ENCODE measurements around the gene PTPRN2. TPM values are rescaled to one million over a fixed set of nuclear protein-coding genes. Genes with fewer than 3 reads are reported as not detected.

PTPRN2 gene
- total RNA-seq, 2 experiments from 2014 or later, result 0.70 TPM; not detected in 1

DNA sequence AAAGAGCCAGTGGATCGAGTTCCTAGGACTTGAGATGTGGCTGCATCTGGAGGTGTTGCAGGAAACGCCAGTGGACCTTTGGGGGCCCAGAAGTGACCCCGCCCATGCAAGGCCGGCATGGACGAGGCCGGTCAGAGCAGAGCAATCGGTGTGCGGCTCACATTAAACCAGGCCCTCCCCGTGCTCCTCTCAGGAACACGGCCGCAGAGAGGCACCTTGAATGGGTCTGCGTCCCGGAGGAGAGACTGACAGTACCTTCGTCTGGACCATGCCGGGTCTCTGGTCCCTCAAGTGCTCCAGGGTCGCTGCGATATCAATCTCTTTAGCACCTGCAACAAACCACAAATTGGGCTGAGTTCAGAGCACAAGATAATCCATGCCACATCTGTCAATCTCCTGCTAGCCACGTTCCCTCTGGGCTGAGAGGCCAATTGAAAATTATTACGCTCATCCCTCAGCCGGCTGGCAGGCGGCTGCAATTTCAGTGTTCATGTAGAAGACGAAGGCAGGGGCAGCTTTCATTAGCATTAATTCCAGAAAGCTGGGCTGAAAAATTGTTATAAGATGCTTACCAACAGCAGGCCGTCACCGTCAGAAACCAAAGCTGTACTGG, 1038.8 kb downstream of the PTPRN2 start:
- Histone ChIP-seq H3K4me2 (ENCODE audit: low read length) (no peak overlapping the region), H2AFZ (ENCODE audit: low read length) (no peak overlapping the region), H3K4me1 (ENCODE audit: insufficient read depth, low read length, poor library complexity, severe bottlenecking) (no peaks in the 10 kb centered on the region), H3K9me3 (ENCODE audit: low read length) (no peaks in the 10 kb centered on the region), H3K27ac (ENCODE audit: low read depth, low read length, poor library complexity, severe bottlenecking) (no peak overlapping the region), H3K9me2 (ENCODE audit: insufficient read depth, low read length) (no peaks in the 10 kb centered on the region), H3K4me3 (ENCODE audit: low read depth, low read length, poor library complexity, severe bottlenecking) (no peak overlapping the region), H3K79me2 (ENCODE audit: insufficient read depth, low read depth, low read length) (no peaks in the 10 kb centered on the region), H4K20me1 (ENCODE audit: insufficient read depth, low read length) (no peaks in the 10 kb centered on the region), H3K36me3 (ENCODE audit: insufficient read depth, low read length) (no peaks in the 10 kb centered on the region)
- no TSS peak for BruUV-seq (replicated peaks)
- intact Hi-C loops (cut with micrococcal nuclease; ENCODE audit: unreplicated experiment), result no loop called here
- ChIA-PET CTCF (ENCODE audit: unreplicated experiment) (no interaction called here), POLR2A (interaction anchor here (0.6 kb wide), 1 partner anchor 671 kb away, joined by 4 read pairs; no protein-coding TSS in a partner anchor)
- no peak for TF ChIP-seq EZH2phosphoT487 (IDR thresholded peaks at IDR 0.05; ENCODE audit: borderline replicate concordance, low read depth, low read length)
- TF ChIP-seq, protein P1, sequence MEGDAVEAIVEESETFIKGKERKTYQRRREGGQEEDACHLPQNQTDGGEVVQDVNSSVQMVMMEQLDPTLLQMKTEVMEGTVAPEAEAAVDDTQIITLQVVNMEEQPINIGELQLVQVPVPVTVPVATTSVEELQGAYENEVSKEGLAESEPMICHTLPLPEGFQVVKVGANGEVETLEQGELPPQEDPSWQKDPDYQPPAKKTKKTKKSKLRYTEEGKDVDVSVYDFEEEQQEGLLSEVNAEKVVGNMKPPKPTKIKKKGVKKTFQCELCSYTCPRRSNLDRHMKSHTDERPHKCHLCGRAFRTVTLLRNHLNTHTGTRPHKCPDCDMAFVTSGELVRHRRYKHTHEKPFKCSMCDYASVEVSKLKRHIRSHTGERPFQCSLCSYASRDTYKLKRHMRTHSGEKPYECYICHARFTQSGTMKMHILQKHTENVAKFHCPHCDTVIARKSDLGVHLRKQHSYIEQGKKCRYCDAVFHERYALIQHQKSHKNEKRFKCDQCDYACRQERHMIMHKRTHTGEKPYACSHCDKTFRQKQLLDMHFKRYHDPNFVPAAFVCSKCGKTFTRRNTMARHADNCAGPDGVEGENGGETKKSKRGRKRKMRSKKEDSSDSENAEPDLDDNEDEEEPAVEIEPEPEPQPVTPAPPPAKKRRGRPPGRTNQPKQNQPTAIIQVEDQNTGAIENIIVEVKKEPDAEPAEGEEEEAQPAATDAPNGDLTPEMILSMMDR (conservative IDR thresholded peaks at IDR 0.05; ENCODE audit: low read length), result no peak
- no peak for DNase-seq (ENCODE audit: low spot score)

DNA sequence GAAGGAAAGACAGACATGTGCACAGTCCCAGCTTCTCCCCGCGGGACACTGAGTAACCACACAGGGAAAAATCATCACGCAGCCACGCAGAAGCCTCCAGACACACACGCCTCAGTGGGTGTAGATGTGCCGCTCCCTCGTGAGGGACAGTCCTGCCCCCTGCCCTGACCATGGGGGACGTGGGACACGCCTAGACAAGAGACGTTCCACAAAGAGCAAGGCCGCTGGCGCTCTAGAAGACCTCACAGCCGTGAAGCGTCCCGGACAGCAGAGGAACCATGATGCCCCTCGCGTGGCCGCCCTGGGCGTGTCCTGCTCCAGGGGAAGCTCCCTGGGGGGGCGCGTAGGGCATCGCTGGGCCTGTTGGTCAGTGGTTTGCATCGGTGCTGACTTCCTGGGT, 1040.0 kb downstream of the PTPRN2 start:
- intact Hi-C loops (cut with micrococcal nuclease; ENCODE audit: unreplicated experiment), result no loop called here
- TF ChIP-seq EZH2phosphoT487 (IDR thresholded peaks at IDR 0.05; ENCODE audit: borderline replicate concordance, low read depth, low read length), result no peak
- TF ChIP-seq, protein P1 (conservative IDR thresholded peaks at IDR 0.05; ENCODE audit: low read length), result no peak
- Histone ChIP-seq H4K20me1 (ENCODE audit: insufficient read depth, low read length) (no peaks in the 10 kb centered on the region), H3K4me2 (ENCODE audit: low read length) (no peak overlapping the region), H3K27ac (ENCODE audit: low read depth, low read length, poor library complexity, severe bottlenecking) (no peak overlapping the region), H3K4me1 (ENCODE audit: insufficient read depth, low read length, poor library complexity, severe bottlenecking) (no peaks in the 10 kb centered on the region), H2AFZ (ENCODE audit: low read length) (no peak overlapping the region), H3K4me3 (ENCODE audit: low read depth, low read length, poor library complexity, severe bottlenecking) (no peak overlapping the region), H3K36me3 (ENCODE audit: insufficient read depth, low read length) (no peaks in the 10 kb centered on the region), H3K79me2 (ENCODE audit: insufficient read depth, low read depth, low read length) (no peaks in the 10 kb centered on the region), H3K9me2 (ENCODE audit: insufficient read depth, low read length) (no peaks in the 10 kb centered on the region), H3K9me3 (ENCODE audit: low read length) (no peaks in the 10 kb centered on the region)
- DNase-seq (ENCODE audit: low spot score), result no peak
- BruUV-seq (replicated peaks), result no TSS peak
- ChIA-PET POLR2A (no interaction called here), CTCF (ENCODE audit: unreplicated experiment) (no interaction called here)

DNA sequence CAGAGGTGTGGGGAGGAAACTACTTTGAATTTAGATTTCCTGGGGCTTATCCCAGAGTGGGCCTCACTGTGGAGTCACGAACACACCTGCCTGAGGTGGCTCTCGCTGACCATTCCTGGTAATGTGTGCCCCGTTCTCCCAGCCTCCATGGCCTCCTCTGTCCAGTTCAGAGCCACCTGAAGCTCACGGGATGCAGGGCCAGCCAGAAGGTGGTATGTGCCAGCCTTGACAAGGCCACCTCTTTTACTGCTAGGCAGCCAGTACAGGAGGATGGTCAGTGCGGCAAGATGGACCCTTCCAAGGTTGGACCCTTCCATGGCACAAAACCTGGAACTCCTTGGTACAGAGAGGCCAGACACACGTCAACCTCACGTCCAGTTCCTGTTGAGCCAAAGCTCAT, 1040.5 kb downstream of the PTPRN2 start:
- Histone ChIP-seq H3K79me2 (ENCODE audit: insufficient read depth, low read depth, low read length) (no peaks in the 10 kb centered on the region), H3K27ac (ENCODE audit: low read depth, low read length, poor library complexity, severe bottlenecking) (no peak overlapping the region), H3K36me3 (ENCODE audit: insufficient read depth, low read length) (no peaks in the 10 kb centered on the region), H4K20me1 (ENCODE audit: insufficient read depth, low read length) (no peaks in the 10 kb centered on the region), H2AFZ (ENCODE audit: low read length) (no peak overlapping the region), H3K4me1 (ENCODE audit: insufficient read depth, low read length, poor library complexity, severe bottlenecking) (no peaks in the 10 kb centered on the region), H3K9me3 (ENCODE audit: low read length) (no peaks in the 10 kb centered on the region), H3K4me3 (ENCODE audit: low read depth, low read length, poor library complexity, severe bottlenecking) (no peak overlapping the region), H3K4me2 (ENCODE audit: low read length) (no peak overlapping the region), H3K9me2 (ENCODE audit: insufficient read depth, low read length) (no peaks in the 10 kb centered on the region)
- CTCF ChIA-PET (ENCODE audit: unreplicated experiment), result no interaction called here
- intact Hi-C loops (cut with micrococcal nuclease; ENCODE audit: unreplicated experiment), result no loop called here
- BruUV-seq (replicated peaks), result no TSS peak
- DNase-seq (ENCODE audit: low spot score), result no peak
- TF ChIP-seq, protein P1 (conservative IDR thresholded peaks at IDR 0.05; ENCODE audit: low read length), result no peak
- TF ChIP-seq EZH2phosphoT487 (IDR thresholded peaks at IDR 0.05; ENCODE audit: borderline replicate concordance, low read depth, low read length), result no peak
- POLR2A ChIA-PET, result no interaction called here

Data from OCI-LY7 (cell line).